Middle frontal gyrus (tissue), 1 donor: ENCODE data around the gene MMAB.

ENCODE experiments used
- DNase-seq: peaks from one replicate; pipeline ENCODE4 v3.0.0-alpha.2; 2015; ENCODE audit warnings: low spot score; ENCODE audit errors: extremely low spot score

Gene MMAB

GRCh38 chr12:109560867-109561710 lies 12.2 kb downstream of the MMAB start:
- no peak for DNase-seq

- DNase-seq, result no peak
These were observed 13.7 kb downstream of the MMAB start for GRCh38 chr12:109559601-109560000.

GRCh38 chr12:109559200-109559505 lies 14.2 kb downstream of the MMAB start:
- no peak for DNase-seq

GRCh38 chr12:109558374-109559199 lies 14.7 kb downstream of the MMAB start:
- DNase-seq, result no peak

DNA sequence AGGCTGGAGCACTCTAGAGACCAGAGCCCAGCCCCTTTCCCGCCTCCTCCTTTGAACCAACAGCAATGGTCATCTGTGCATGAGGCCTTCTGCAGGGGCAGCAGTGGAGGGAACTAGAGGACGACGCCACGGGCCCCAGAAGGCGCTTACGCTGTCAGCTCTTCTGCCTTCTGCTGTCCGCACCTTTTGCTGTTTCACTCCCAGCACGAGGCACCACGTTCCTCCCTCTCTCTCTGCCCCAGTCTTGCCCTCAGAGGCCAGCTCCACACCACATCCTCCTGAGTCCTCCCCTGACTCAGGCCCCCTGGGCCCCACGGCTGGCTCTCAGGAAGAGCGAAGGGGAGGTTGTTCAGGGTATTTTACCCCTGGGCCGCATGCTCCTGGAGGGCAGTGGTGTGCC lies 15.5 kb downstream of the MMAB start:
- no peak for DNase-seq

GRCh38 chr12:109557200-109557599 lies 16.1 kb downstream of the MMAB start:
- no peak for DNase-seq

DNA sequence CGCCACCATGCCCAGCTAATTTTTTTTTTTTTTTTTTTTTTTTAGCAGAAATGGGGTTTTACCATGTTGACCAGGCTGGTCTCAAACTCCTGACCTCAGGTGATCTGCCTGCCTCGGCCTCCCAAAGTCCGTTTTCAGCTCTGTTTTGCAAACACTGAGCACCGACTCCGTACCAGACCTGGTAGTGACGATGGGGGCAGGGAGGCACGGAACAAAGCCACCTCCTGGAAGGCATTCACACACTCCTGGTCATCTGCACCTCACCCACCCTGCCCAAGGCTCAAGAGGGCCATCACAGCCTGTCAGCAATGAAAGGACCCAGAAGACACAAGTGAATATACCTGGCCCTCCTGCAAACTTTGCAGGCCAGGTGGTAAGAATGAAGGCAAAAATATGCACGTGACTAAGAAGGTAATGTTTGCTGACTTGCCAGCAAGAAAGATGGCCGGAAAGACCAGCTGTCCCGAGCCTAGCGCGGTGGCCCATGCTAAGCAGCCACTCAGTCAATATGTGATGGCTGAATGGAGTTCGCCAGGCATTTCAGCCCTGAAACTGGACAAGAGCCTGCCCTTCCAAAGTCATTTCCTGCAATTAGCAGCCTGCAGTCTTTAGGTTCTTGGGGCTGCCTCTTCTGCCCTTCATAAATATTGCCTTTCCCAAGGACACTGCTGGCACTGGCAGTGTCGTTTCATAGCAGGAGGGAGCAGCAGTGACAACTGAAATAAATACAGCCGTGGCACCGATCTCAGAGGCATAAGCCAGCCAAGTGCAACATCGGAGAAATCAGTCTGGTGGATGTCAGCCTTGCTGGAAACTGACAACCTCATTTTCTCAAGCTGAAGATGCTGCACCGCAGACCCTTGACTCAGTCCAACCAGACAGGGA lies 17.6 kb downstream of the MMAB start:
- no peak for DNase-seq

GRCh38 chr12:109554761-109555160 lies 18.5 kb downstream of the MMAB start:
- DNase-seq, result no peak

GRCh38 chr12:109553906-109554500 lies 19.3 kb downstream of the MMAB start:
- no peak for DNase-seq

- no peak for DNase-seq
These were observed 19.8 kb downstream of the MMAB start for GRCh38 chr12:109553483-109553882.

DNA sequence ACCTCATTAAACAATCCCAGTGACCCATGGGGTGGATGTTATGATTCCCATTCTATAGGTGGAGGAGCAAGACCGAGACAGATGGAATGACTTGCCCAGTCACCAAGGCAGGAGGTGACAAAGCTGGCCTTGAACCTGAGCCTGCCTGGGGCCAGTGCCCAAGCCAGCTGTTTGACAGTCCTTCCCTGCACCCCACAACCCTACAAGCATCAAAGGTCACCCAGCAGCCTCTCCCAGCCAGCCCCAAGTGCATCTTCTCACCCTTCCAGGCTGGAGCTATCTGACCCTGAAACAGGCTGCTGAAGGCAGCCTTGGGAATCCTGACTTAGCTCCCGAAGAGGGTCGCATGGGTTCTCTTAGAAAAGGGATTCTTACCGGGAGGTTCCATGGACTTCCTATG lies 20.3 kb downstream of the MMAB start:
- DNase-seq, result no peak

DNA sequence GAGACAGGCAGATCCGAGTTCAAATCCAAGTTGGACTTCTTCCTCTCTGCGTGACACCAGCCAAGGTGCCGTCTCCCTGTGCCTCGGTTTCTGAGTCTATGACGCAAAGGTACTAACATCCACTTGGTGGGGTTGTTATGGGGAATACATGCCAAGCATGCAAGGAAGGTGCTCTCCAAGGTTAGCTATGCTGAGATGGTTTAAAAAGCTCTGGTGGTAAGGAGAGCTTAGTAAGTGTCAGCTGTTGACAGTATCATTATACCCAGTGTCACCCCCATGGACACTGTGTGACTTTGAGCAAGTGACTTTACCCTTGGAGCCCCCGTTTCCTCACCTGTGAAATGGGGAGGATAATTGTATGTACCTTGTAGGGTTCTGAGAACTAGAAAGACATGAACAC lies 22.2 kb downstream of the MMAB start:
- DNase-seq, result no peak

DNA sequence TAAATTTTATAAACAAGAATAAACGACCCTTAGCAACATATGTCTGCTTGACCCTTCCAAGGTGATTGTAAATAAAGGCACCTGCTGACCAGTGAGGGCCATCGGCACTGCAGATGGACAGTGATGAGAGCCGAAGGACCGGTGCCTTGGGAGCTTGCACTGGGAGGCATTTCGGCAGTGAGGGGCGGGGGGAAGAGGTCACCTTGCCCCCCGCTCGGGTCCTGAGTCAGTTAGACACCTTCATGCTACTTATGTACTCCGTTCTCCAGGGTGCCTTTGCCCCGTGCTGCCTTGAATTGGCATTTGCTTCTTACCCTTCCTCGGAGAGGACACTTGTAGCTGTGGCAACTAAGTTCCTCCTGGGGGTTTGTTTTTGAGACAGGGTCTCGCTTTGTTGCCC lies 23.0 kb downstream of the MMAB start:
- no peak for DNase-seq

- DNase-seq, result no peak
These were observed 23.6 kb downstream of the MMAB start for GRCh38 chr12:109549613-109550270.

- DNase-seq, result no peak
These were observed 25.0 kb downstream of the MMAB start for GRCh38 chr12:109548258-109548657.

- no peak for DNase-seq
These were observed 26.0 kb downstream of the MMAB start for GRCh38 chr12:109547286-109547685.

GRCh38 chr12:109545826-109546225 lies 27.5 kb downstream of the MMAB start:
- DNase-seq, result no peak

DNA sequence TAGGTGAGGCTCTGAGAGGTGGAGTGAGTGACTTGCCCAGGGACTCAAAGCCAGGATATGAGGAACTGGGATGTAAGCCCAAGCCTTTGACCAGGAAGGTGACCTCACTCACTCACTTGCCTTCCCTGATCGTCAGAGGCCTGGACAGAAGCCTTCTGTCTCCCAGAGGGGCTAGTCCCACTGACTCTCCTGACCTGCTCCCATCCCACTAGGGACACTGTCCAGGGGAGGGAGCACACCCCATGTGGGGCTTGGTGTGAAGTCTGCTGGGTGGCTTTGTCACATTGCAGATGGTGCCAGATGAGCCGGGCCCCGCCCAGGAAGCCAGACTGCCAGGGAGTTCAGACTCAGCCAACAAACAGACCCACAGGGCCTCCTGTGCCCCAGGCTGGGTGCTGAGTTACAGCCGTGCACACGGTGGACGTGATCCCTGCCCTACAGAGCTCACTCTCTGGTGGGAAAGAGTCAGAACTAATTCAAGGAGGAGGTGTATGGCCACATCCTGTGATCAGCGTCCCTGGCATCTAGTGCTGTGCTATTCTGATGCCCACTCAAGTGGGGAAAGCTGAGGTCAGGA lies 28.3 kb downstream of the MMAB start:
- no peak for DNase-seq

GRCh38 chr12:109542876-109543275 lies 30.4 kb downstream of the MMAB start:
- no peak for DNase-seq

- no peak for DNase-seq
These were observed 31.3 kb downstream of the MMAB start for GRCh38 chr12:109542014-109542413.

- DNase-seq, result no peak
These were observed 31.9 kb downstream of the MMAB start for GRCh38 chr12:109541413-109541726.
